Activated naive CD8-positive, alpha-beta T cell treated with anti-CD3 and anti-CD28 coated beads, Interleukin-2, amount 50 U/mL, for 24 hours (primary cell): ENCODE results near the gene NDUFAF5.

Experiments
- ATAC-seq: fragments of 150-1000 bp; cut with Tn5 transposase; one replicate; pipeline ENCODE4 v1.10.0; 2021
- DNase-seq: peaks from one replicate; pipeline ENCODE4 v3.0.0; 2021
- H3K27ac Mint-ChIP-seq: one replicate; pipeline ENCODE4 v1.8.0; 2021; ENCODE audit warnings: mild to moderate bottlenecking, mixed read lengths
- H3K27me3 Mint-ChIP-seq: one replicate; pipeline ENCODE4 v1.8.0; 2021; ENCODE audit warnings: mixed read lengths
- H3K36me3 Mint-ChIP-seq: one replicate; pipeline ENCODE4 v1.8.0; 2021; ENCODE audit warnings: low read depth, mixed read lengths
- H3K4me1 Mint-ChIP-seq: one replicate; pipeline ENCODE4 v1.8.0; 2021; ENCODE audit warnings: mixed read lengths
- H3K4me3 Mint-ChIP-seq: one replicate; pipeline ENCODE4 v1.8.0; 2021; ENCODE audit warnings: mild to moderate bottlenecking, moderate library complexity, mixed read lengths
- H3K9me3 Mint-ChIP-seq: one replicate; pipeline ENCODE4 v1.8.0; 2021; ENCODE audit warnings: mixed read lengths

NDUFAF5 gene

DNA sequence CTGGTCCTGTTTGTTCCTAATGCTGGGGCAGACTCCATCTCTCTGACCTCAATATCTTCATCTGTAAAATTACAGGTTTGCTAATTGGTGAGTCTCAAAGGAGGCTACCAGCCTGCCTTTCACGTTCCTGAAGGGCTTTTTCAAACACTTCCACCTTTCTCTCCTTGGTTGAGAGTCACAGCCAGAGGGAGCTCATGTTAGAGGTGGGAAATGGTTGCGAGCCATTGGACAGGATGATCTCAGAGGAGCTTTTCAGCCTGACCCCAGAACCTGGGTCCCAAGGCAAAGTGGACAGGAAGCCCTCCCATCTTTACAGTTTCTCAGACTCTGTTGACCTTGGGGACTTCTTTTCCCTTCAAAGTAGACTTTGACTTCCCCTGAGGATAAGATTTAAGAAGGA, 37.6 kb downstream of the NDUFAF5 start:
- no peaks in the 10 kb centered on the region for H3K9me3 Mint-ChIP-seq
- peaks cover 2% of the 10 kb centered on the region for H3K27me3 Mint-ChIP-seq
- DNase-seq (no peak), ATAC-seq (no peak)
- peaks cover 10% of the 10 kb centered on the region for H3K36me3 Mint-ChIP-seq
- no peak overlapping the region for H3K4me3 Mint-ChIP-seq
- H3K27ac Mint-ChIP-seq = no peak overlapping the region
- H3K4me1 Mint-ChIP-seq = peaks cover 13% of the 10 kb centered on the region

DNA sequence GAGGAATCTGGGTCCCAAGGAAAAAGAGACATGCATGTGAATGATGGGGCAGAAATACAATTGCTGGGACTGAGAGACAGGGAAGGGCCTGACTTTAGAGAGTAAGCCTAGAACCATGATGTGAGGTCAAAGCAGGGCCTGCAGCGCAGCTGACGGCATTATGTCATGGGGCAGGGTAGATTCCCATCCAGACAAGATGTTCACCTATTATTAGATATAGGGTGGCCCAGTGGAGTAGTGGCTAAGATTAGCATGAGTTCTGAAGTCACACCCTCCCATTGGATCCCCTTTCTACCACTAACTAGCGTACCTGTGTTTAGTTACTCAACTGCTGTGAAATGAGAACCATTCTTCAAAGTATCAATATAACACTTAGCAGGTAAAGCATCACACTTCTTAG, 39.6 kb downstream of the NDUFAF5 start:
- DNase-seq (no peak), ATAC-seq (no peak)
- Mint-ChIP-seq H3K27ac (no peak overlapping the region), H3K4me1 (no peaks in the 10 kb centered on the region), H3K4me3 (no peak overlapping the region), H3K9me3 (no peaks in the 10 kb centered on the region), H3K36me3 (no peaks in the 10 kb centered on the region), H3K27me3 (peaks cover 2% of the 10 kb centered on the region)

- ATAC-seq (no peak), DNase-seq (no peak)
- H3K36me3 Mint-ChIP-seq = no peaks in the 10 kb centered on the region
- H3K4me1 Mint-ChIP-seq = no peaks in the 10 kb centered on the region
- no peak overlapping the region for H3K4me3 Mint-ChIP-seq
- H3K9me3 Mint-ChIP-seq = no peaks in the 10 kb centered on the region
- no peak overlapping the region for H3K27ac Mint-ChIP-seq
- H3K27me3 Mint-ChIP-seq = peaks cover 4% of the 10 kb centered on the region
Measured at GRCh38 chr20:13825465-13825864, 40.6 kb downstream of the NDUFAF5 start.

DNA sequence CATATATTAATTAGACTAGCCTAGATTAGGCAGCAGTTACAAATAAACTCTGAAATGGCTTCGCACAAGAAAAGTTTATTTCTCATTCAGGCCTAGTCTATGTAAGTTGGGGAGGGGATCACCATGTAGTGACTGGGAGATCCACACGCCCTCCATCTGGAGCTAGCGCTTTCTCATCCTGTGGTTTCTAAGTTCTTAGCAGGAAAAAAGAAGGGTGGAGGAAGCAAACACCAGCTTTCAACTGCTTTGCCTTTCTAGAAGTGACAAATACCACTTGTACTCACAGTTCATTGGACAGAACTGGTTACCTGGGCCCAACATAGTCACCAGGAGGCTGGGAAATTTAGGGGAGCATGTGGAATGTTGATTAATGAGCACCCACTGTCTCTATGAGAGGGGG, 46.6 kb downstream of the NDUFAF5 start:
- ATAC-seq (no peak), DNase-seq (no peak)
- H3K27ac Mint-ChIP-seq = no peak overlapping the region
- H3K4me1 Mint-ChIP-seq = no peaks in the 10 kb centered on the region
- H3K9me3 Mint-ChIP-seq = no peaks in the 10 kb centered on the region
- peaks cover 5% of the 10 kb centered on the region for H3K27me3 Mint-ChIP-seq
- no peaks in the 10 kb centered on the region for H3K36me3 Mint-ChIP-seq
- H3K4me3 Mint-ChIP-seq = no peak overlapping the region

DNA sequence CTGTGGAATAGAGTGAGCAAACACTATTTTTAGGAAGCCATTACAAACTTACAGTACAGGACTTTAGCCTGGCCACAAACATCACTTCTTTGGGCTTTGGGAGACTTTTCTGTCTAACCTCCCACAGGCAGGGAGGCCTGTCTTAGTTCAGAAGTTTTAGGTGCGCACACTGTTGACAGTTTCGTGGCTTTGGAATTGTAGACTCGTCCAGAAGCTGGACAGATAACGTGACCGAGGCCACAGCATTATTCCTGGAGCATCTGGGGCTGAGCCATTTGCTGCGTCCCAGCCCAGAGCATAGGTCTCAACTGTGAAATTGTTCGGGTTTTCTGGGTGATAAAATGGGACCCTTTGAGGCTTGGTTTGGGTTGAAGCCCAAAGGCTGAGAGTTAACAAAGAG, 53.8 kb downstream of the NDUFAF5 start:
- ATAC-seq = no peak
- no peaks in the 10 kb centered on the region for H3K36me3 Mint-ChIP-seq
- no peak overlapping the region for H3K27ac Mint-ChIP-seq
- DNase-seq = no peak
- H3K27me3 Mint-ChIP-seq = peaks cover 8% of the 10 kb centered on the region
- H3K4me3 Mint-ChIP-seq = no peak overlapping the region
- no peaks in the 10 kb centered on the region for H3K9me3 Mint-ChIP-seq
- no peaks in the 10 kb centered on the region for H3K4me1 Mint-ChIP-seq

GRCh38 chr20:13839421-13840092, 54.7 kb downstream of the NDUFAF5 start:
- no peak for DNase-seq
- H3K27me3 Mint-ChIP-seq = peaks cover 8% of the 10 kb centered on the region
- H3K9me3 Mint-ChIP-seq = no peaks in the 10 kb centered on the region
- no peak overlapping the region for H3K27ac Mint-ChIP-seq
- no peaks in the 10 kb centered on the region for H3K36me3 Mint-ChIP-seq
- H3K4me1 Mint-ChIP-seq = no peaks in the 10 kb centered on the region
- H3K4me3 Mint-ChIP-seq = no peak overlapping the region
- ATAC-seq = no peak

GRCh38 chr20:13840093-13840465, 55.3 kb downstream of the NDUFAF5 start:
- no peaks in the 10 kb centered on the region for H3K36me3 Mint-ChIP-seq
- H3K4me3 Mint-ChIP-seq = no peak overlapping the region
- no peak overlapping the region for H3K27ac Mint-ChIP-seq
- peaks cover 8% of the 10 kb centered on the region for H3K27me3 Mint-ChIP-seq
- ATAC-seq (no peak), DNase-seq (no peak)
- no peaks in the 10 kb centered on the region for H3K4me1 Mint-ChIP-seq
- H3K9me3 Mint-ChIP-seq = no peaks in the 10 kb centered on the region

GRCh38 chr20:13841206-13841605, 56.4 kb downstream of the NDUFAF5 start:
- H3K27me3 Mint-ChIP-seq = peaks cover 8% of the 10 kb centered on the region
- no peak overlapping the region for H3K4me3 Mint-ChIP-seq
- ATAC-seq (no peak), DNase-seq (no peak)
- H3K4me1 Mint-ChIP-seq = no peaks in the 10 kb centered on the region
- H3K27ac Mint-ChIP-seq = no peak overlapping the region
- no peaks in the 10 kb centered on the region for H3K9me3 Mint-ChIP-seq
- no peaks in the 10 kb centered on the region for H3K36me3 Mint-ChIP-seq

- Mint-ChIP-seq H3K27me3 (peaks cover 4% of the 10 kb centered on the region), H3K4me1 (no peaks in the 10 kb centered on the region), H3K9me3 (no peaks in the 10 kb centered on the region), H3K27ac (no peak overlapping the region), H3K36me3 (no peaks in the 10 kb centered on the region), H3K4me3 (no peak overlapping the region)
- ATAC-seq = no peak
- DNase-seq = no peak
Measured at GRCh38 chr20:13844296-13844695, 59.5 kb downstream of the NDUFAF5 start.

GRCh38 chr20:13851279-13851678, 66.5 kb downstream of the NDUFAF5 start:
- H3K27ac Mint-ChIP-seq = no peak overlapping the region
- DNase-seq = no peak
- no peaks in the 10 kb centered on the region for H3K9me3 Mint-ChIP-seq
- H3K4me1 Mint-ChIP-seq = no peaks in the 10 kb centered on the region
- no peaks in the 10 kb centered on the region for H3K36me3 Mint-ChIP-seq
- ATAC-seq = no peak
- no peak overlapping the region for H3K4me3 Mint-ChIP-seq
- peaks cover 3% of the 10 kb centered on the region for H3K27me3 Mint-ChIP-seq

DNA sequence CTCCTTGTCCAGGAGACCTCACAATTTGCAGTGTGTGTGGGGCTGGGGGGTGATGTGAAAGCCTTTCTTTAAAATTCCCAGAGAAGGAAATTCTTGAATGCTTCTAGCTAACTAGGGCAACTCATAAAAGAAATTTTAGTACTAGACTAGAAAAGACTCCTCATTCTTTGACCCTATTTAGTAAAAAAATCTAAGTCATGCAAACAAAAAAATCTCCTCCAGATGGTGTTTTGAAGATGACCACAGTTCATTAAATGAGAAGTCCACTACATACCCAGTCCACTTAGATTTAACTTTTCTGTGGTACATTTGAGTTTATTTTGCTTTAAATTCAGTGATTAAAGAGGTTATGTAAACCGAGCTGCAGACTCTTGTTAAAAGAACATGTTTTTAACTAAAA, 67.5 kb downstream of the NDUFAF5 start:
- ATAC-seq = no peak
- Mint-ChIP-seq H3K4me1 (no peaks in the 10 kb centered on the region), H3K9me3 (no peaks in the 10 kb centered on the region), H3K27me3 (peaks cover 7% of the 10 kb centered on the region), H3K4me3 (no peak overlapping the region), H3K27ac (no peak overlapping the region), H3K36me3 (no peaks in the 10 kb centered on the region)
- DNase-seq = no peak

DNA sequence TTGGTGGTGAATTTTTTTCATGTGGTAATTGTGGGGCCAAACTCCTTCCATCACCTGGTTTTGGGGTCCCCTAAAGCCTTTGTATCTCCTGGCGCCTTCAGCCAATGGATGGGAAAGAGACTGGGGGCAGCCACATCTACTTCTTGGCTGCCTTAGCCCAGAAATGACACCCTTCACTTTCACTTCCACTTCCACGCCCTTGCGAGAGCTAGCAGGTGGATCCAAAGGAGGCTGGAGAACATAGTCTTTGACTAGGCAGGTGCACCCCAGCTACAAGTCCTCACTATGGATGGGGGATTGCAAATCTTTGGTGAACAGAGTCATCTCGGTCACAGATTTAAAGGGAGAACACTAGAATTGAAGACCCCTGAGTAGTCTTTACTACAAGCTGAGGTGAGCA, 70.8 kb downstream of the NDUFAF5 start:
- Mint-ChIP-seq H3K36me3 (no peaks in the 10 kb centered on the region), H3K27me3 (peaks cover 9% of the 10 kb centered on the region), H3K9me3 (no peaks in the 10 kb centered on the region), H3K4me1 (no peaks in the 10 kb centered on the region), H3K27ac (no peak overlapping the region), H3K4me3 (no peak overlapping the region)
- DNase-seq = no peak
- ATAC-seq = no peak

DNA sequence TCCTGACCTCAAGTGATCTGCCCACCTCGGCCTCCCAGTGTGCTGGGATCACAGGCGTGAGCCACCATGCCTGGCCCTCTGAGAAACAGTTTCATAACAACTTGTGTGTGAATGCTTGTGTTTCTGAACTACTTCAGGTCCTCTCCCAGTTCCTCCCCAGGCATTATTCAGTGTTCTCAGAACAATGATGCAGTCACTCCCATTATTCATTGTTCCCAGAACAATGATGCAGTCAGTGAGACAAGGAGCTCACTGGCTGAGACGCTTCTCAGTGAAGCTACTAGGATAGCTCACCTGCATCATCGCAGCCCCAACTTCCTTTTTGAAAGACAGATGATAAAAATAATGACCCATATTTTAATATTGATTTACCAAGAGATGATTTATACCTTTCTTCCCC, 71.5 kb downstream of the NDUFAF5 start:
- H3K4me1 Mint-ChIP-seq = no peaks in the 10 kb centered on the region
- no peaks in the 10 kb centered on the region for H3K36me3 Mint-ChIP-seq
- no peak for ATAC-seq
- peaks cover 12% of the 10 kb centered on the region for H3K27me3 Mint-ChIP-seq
- no peak overlapping the region for H3K27ac Mint-ChIP-seq
- DNase-seq = no peak
- H3K9me3 Mint-ChIP-seq = no peaks in the 10 kb centered on the region
- H3K4me3 Mint-ChIP-seq = no peak overlapping the region

DNA sequence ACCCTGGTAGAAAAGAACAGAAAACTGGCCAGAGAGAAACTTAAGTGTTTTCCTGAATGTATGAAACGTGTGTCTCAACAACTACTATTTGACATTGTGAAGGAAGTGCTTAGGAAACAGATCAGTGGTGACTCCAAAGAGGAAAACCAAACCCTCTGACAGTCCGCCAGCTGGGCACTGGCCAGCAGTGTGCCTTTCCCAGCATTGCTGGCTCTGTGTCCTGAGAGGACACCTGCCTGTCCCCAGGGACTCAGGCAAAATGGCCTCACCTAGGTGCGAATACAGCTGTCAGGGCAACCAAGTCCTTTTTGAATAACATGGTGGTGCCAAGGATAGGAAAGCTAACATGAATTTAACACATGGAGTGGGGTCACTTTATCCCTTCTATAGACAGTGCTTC, 72.5 kb downstream of the NDUFAF5 start:
- no peaks in the 10 kb centered on the region for H3K4me1 Mint-ChIP-seq
- no peaks in the 10 kb centered on the region for H3K9me3 Mint-ChIP-seq
- no peak overlapping the region for H3K27ac Mint-ChIP-seq
- ATAC-seq (no peak), DNase-seq (no peak)
- no peak overlapping the region for H3K4me3 Mint-ChIP-seq
- H3K36me3 Mint-ChIP-seq = no peaks in the 10 kb centered on the region
- peaks cover 12% of the 10 kb centered on the region for H3K27me3 Mint-ChIP-seq

DNA sequence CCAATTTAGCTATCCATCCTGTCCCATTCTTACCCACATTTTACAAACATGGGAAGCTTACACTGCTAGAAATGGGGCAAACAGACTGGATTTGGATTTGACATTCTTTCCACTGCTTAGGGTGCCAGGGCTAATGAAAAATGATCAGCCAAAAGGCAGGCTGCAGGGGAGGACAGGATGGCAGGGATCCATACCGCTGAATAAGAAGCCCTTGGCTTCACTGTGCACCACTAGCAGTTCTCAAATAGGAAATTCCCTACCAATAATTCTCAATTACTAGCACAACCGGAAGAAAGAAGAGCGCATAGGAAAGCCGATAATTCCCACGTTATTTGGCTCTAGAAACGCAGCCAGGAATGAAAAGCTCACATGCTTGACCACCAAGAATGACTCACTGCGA, 73.1 kb downstream of the NDUFAF5 start:
- no peaks in the 10 kb centered on the region for H3K9me3 Mint-ChIP-seq

DNA sequence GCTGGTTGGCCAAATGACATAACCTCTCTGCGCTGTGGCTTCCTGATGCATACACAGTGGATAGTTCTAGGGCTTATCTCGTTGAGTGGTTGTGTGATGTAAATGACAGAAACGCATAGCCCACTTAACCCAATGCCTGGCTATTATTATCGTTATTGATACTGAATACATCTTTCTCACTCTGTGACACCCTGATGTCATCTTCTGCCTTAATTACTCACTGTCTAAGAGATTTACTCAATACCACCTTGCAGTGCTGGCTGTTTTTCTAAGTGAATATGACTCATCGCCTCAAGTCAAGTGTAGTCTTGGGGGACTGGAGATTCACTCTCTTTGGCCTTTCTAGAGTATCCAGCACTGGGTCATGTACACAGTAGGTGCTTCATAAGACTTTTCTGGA, 73.6 kb downstream of the NDUFAF5 start:
- H3K27ac Mint-ChIP-seq = no peak overlapping the region
- no peaks in the 10 kb centered on the region for H3K4me1 Mint-ChIP-seq
- ATAC-seq = no peak
- H3K36me3 Mint-ChIP-seq = no peaks in the 10 kb centered on the region
- H3K27me3 Mint-ChIP-seq = peaks cover 12% of the 10 kb centered on the region
- no peak overlapping the region for H3K4me3 Mint-ChIP-seq
- DNase-seq = no peak
- no peaks in the 10 kb centered on the region for H3K9me3 Mint-ChIP-seq

More for the DNA sequence above, 73.1 kb downstream of the NDUFAF5 start:
- ATAC-seq = no peak
- Mint-ChIP-seq H3K36me3 (no peaks in the 10 kb centered on the region), H3K4me3 (no peak overlapping the region), H3K27me3 (peaks cover 12% of the 10 kb centered on the region), H3K4me1 (no peaks in the 10 kb centered on the region), H3K27ac (no peak overlapping the region)
- DNase-seq = no peak
